ENCODE results near the gene BRD8.

DNA sequence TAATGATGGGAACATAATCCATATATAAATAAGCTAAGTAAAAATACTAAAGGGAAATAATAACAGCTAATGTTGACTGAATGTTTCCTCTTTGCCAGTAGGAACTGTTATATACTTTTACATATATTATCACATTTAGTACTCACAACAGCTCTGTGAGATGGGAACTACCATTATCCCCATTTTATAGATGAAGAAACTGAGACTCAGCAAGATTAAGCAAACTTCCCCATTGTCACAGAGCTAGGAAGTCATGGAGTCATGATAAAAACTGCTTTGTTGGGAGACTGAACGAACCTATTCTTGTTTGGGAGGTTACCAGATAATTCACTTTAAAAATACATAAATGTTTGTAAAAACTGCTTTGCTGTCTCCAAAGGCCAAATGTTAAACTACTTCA lies 71.2 kb downstream of the BRD8 start:
- TF ChIP-seq GATA3 (IDR thresholded peaks at IDR 0.05; ENCODE audit: low read depth, low read length) (no peak), GATA2 (IDR thresholded peaks at IDR 0.05; ENCODE audit: low read depth, low read length) (no peak)

Measured in SH-SY5Y (cell line).